Trophoblast cell (in vitro differentiated cells and primary cell): Measurements from ENCODE around the gene ZG16. TPM values are rescaled to one million over a fixed set of nuclear protein-coding genes. Genes with fewer than 3 reads are reported as not detected.
"Not testable (repeated sequence)": the region's sequence is repeated elsewhere in the genome, so short reads cannot be mapped to it uniquely, and the experiment has no call there.

ENCODE experiments used
- DNase-seq, 2 donors: peaks; one replicate each; pipeline ENCODE4 v3.0.0-alpha.2; 2016
- H2AFZ ChIP-seq: 2 replicates; pipeline ENCODE4 v1.6.1; 2013; ENCODE audit warnings: low read length, moderate library complexity, mild to moderate bottlenecking; ENCODE audit not compliant: insufficient read depth, poor library complexity
- H2AK5ac ChIP-seq: 2 replicates; pipeline ENCODE4 v1.6.1; 2013; ENCODE audit warnings: mild to moderate bottlenecking, low read length
- H2BK120ac ChIP-seq: 2 replicates; pipeline ENCODE4 v1.6.1; 2013; ENCODE audit warnings: low read length, mild to moderate bottlenecking, moderate library complexity; ENCODE audit not compliant: insufficient read depth, poor library complexity
- H2BK12ac ChIP-seq: 2 replicates; pipeline ENCODE4 v1.6.1; 2013; ENCODE audit warnings: mild to moderate bottlenecking, low read length, moderate library complexity
- H2BK5ac ChIP-seq: 2 replicates; pipeline ENCODE4 v1.6.1; 2013; ENCODE audit warnings: low read length, low read depth, moderate library complexity, mild to moderate bottlenecking; ENCODE audit not compliant: poor library complexity
- H3K14ac ChIP-seq: 2 replicates; pipeline ENCODE4 v1.6.1; 2013; ENCODE audit warnings: mild to moderate bottlenecking, low read length
- H3K18ac ChIP-seq: 2 replicates; pipeline ENCODE4 v1.6.1; 2013; ENCODE audit warnings: mild to moderate bottlenecking, low read length
- H3K23ac ChIP-seq: 2 replicates; pipeline ENCODE4 v1.6.1; 2013; ENCODE audit warnings: low read length
- H3K27ac ChIP-seq: 2 replicates; pipeline ENCODE4 v1.5.1; 2013; ENCODE audit warnings: low read depth, mild to moderate bottlenecking, inconsistent platforms, low read length, moderate library complexity
- H3K27me3 ChIP-seq: 2 replicates; pipeline ENCODE4 v1.6.1; 2013; ENCODE audit warnings: inconsistent platforms, mild to moderate bottlenecking, low read length, moderate library complexity; ENCODE audit not compliant: insufficient read depth
- H3K36me3 ChIP-seq, 2 experiments: 1 replicate in 1 of 2; 2 replicates in 1 of 2; pipeline ENCODE4 v1.6.1; 2013; ENCODE audit warnings: low read length in 2 of 2, mild to moderate bottlenecking in 2 of 2, moderate library complexity in 1 of 2; ENCODE audit not compliant: insufficient read depth in 2 of 2, control insufficient read depth in 1 of 2
- H3K4ac ChIP-seq: 2 replicates; pipeline ENCODE4 v1.6.1; 2013; ENCODE audit warnings: low read depth, mild to moderate bottlenecking, low read length, moderate library complexity
- H3K4me1 ChIP-seq, 2 experiments: 1 replicate in 1 of 2; 2 replicates in 1 of 2; pipeline ENCODE4 v1.6.1; 2013; ENCODE audit warnings: low read length in 2 of 2, mild to moderate bottlenecking in 2 of 2, moderate library complexity in 1 of 2; ENCODE audit not compliant: insufficient read depth in 2 of 2, control insufficient read depth in 1 of 2
- H3K4me2 ChIP-seq: 2 replicates; pipeline ENCODE4 v1.6.1; 2013; ENCODE audit warnings: inconsistent platforms, mild to moderate bottlenecking, low read length, moderate library complexity
- H3K4me3 ChIP-seq: 2 replicates; pipeline ENCODE4 v1.5.1; 2013; ENCODE audit warnings: mild to moderate bottlenecking, low read depth, low read length, inconsistent platforms
- H3K79me1 ChIP-seq: one replicate; pipeline ENCODE4 v1.6.1; 2013; ENCODE audit warnings: low read length
- H3K79me2 ChIP-seq: 2 replicates; pipeline ENCODE4 v1.6.1; 2013; ENCODE audit warnings: low read length, mild to moderate bottlenecking; ENCODE audit not compliant: control insufficient read depth, insufficient read depth, poor library complexity
- H3K9ac ChIP-seq: 2 replicates; pipeline ENCODE4 v1.6.1; 2013; ENCODE audit warnings: mild to moderate bottlenecking, low read length
- H3K9me3 ChIP-seq: 2 replicates; pipeline ENCODE4 v1.6.1; 2013; ENCODE audit warnings: low read depth, mild to moderate bottlenecking, control low read depth, inconsistent platforms, low read length; ENCODE audit not compliant: insufficient read depth
- H4K12ac ChIP-seq: 2 replicates; pipeline ENCODE4 v1.6.1; 2013; ENCODE audit warnings: low read depth, mild to moderate bottlenecking, low read length, moderate library complexity
- H4K8ac ChIP-seq: 2 replicates; pipeline ENCODE4 v1.6.1; 2013; ENCODE audit warnings: low read depth, mild to moderate bottlenecking, low read length, moderate library complexity
- H4K91ac ChIP-seq: one replicate; pipeline ENCODE4 v1.6.1; 2013; ENCODE audit warnings: low read depth, mild to moderate bottlenecking, low read length, moderate library complexity
- WGBS: extraction: QIAGEN DNeasy Blood & Tissue Kit; methylation state at CpG from one replicate; pipeline ENCODE4 v1.1.7; 2013; ENCODE audit warnings: missing lambda C conversion rate; ENCODE audit not compliant: insufficient read length, insufficient coverage; ENCODE audit errors: extremely low coverage; 5-methylcytosine and 5-hydroxymethylcytosine counted together
- polyA plus RNA-seq: library from polyadenylated mRNA; stranded (reverse); fragments of 200-250 nt; gene quantifications from 2 replicates; pipeline ENCODE4 v1.2.3, GENCODE V29; 2013

The ZG16 gene, protein sequence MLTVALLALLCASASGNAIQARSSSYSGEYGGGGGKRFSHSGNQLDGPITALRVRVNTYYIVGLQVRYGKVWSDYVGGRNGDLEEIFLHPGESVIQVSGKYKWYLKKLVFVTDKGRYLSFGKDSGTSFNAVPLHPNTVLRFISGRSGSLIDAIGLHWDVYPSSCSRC
- polyA plus RNA-seq: 0.01 and 0.05 TPM in 2 replicates

DNA sequence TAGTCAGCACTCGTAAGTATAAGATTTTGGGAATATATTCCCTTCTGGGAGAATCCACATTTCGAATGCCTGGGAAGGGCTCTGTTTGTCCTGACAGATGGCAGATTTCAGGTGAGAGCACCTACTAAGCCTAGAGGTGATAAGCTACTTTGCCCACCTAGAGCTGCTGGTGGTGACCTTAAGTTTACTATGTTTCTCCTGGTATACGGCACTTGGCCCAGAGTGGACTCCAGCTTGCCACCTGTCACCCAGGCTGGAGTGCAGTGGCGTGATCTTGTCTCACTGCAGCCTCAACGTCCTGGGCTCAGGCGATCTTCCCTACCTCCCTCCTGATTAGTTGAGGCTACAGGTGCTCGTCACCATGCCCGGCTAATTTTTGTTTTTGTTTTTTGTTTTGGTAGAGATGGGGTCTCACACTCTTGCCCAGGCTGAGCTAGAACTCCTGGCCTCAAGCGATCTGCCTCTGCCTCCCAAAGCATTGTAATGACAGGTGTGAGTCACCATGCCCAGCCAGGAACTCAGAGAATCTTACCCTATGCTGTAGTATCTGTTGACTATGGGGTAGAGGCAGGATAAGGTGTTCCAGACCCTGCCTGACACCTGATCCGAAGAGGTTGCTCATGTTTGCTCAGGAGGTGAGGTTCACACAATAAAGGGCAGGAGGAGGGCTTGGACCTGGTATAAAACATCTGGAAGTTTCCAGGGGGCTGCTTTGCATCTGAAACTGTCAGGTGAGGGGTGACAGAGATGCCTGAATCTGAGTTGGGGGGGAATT, at the start of gene ZG16:
Gene ZG16 (plus strand): TSS at position 681 of the 775 bp plus-strand sequence. CDS start 1,011 bp downstream, outside the sequence.
- peak within 1 kb of the TSS; percentile 10 for H2BK5ac ChIP-seq
- peak within 1 kb of the TSS; percentile 52 for H2BK120ac ChIP-seq
- no peak within 1 kb of the TSS for H3K9ac ChIP-seq
- peaks cover 28 to 35% of the 10 kb centered on the region in 2 experiments for H3K4me1 ChIP-seq
- H4K8ac ChIP-seq: peak within 1 kb of the TSS; percentile 13
- DNase-seq: no peak
- peaks cover 5% of the 10 kb centered on the region for H3K9me3 ChIP-seq
- WGBS: no CpG with 5 or more reads among the region's 10 CpGs
- H4K12ac ChIP-seq: no peak within 1 kb of the TSS
- H3K4ac ChIP-seq: peak within 1 kb of the TSS; percentile 57
- H3K14ac ChIP-seq: peak within 1 kb of the TSS; percentile 19
- H2AFZ ChIP-seq: no peak within 1 kb of the TSS
- H3K79me1 ChIP-seq: peaks cover 26% of the 10 kb centered on the region
- peak within 1 kb of the TSS; percentile 47 for H2BK12ac ChIP-seq
- peak within 1 kb of the TSS; percentile 62 for H3K27ac ChIP-seq
- no peaks in the 10 kb centered on the region for H3K27me3 ChIP-seq
- H3K4me2 ChIP-seq: no peak within 1 kb of the TSS
- H3K36me3 ChIP-seq: no peaks in the 10 kb centered on the region
- H3K79me2 ChIP-seq: no peaks in the 10 kb centered on the region
- peak within 1 kb of the TSS; percentile 80 for H4K91ac ChIP-seq
- peak within 1 kb of the TSS; percentile 71 for H2AK5ac ChIP-seq
- H3K4me3 ChIP-seq: no peak within 1 kb of the TSS
- peak within 1 kb of the TSS; percentile 13 for H3K18ac ChIP-seq
- no peak within 1 kb of the TSS for H3K23ac ChIP-seq

DNA sequence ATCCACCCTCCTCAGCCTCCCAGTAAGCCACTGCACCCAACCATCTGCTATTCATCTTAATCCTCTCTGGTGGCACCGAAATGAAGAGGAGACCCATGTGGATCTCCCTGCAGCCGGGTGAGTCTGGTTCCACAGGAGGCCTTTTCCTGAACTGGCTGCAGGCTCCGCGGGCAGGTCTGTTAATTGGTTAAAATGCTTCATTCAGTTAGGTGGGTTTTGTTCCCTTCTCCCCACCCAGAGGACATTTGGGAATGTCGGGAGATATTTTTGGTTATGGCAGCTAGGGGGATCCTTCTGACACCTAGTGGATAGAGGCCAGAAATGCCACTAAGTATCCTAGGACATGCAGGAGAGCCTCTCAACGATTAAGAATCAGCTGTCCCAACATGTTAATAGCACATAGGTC, 48.9 kb upstream of the ZG16 start:
- no peaks in the 10 kb centered on the region for H3K36me3 ChIP-seq
- no peak overlapping the region for H2BK5ac ChIP-seq
- no peak overlapping the region for H3K4me2 ChIP-seq
- H3K18ac ChIP-seq: no peak overlapping the region
- no peak overlapping the region for H3K23ac ChIP-seq
- no peak overlapping the region for H2BK120ac ChIP-seq
- H4K12ac ChIP-seq: no peak overlapping the region
- no peak overlapping the region for H3K27ac ChIP-seq
- DNase-seq: peak; percentile 19 to 61
- H3K4me1 ChIP-seq: no peaks in the 10 kb centered on the region
- H4K8ac ChIP-seq: peak overlapping the region; percentile 17
- no peaks in the 10 kb centered on the region for H3K79me1 ChIP-seq
- WGBS: no CpG with 5 or more reads among the region's 6 CpGs
- no peak overlapping the region for H3K4me3 ChIP-seq
- H3K4ac ChIP-seq: no peak overlapping the region
- no peak overlapping the region for H2AFZ ChIP-seq
- H3K79me2 ChIP-seq: no peaks in the 10 kb centered on the region
- no peak overlapping the region for H4K91ac ChIP-seq
- H3K9me3 ChIP-seq: no peaks in the 10 kb centered on the region
- peak overlapping the region; percentile 11 for H2BK12ac ChIP-seq
- H3K9ac ChIP-seq: no peak overlapping the region
- H3K27me3 ChIP-seq: no peaks in the 10 kb centered on the region
- H3K14ac ChIP-seq: no peak overlapping the region
- no peak overlapping the region for H2AK5ac ChIP-seq

DNA sequence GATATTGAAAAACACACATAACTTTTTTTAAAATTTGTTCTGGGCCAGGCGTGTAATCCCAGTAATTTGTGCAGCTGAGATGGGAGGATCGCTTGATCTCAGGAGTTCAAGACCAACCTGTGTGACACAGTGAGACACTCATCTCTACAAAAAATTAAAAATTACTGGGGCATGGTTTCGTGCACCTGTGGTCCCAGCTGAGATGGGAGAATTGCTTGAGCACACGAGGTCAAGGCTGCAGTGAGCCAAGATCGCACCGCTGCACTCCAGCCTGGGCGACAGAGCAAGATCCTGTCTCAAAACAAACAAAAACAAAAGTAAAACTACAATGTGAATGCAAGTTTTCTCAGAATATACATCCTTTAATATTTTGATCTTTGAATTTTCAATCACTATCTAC, 47.4 kb upstream of the ZG16 start:
- Histone ChIP-seq H4K8ac (no peak overlapping the region), H2BK120ac (no peak overlapping the region)

GRCh38 chr16:29731768-29732601, 46.1 kb upstream of the ZG16 start:
- WGBS: no CpG with 5 or more reads among the region's 13 CpGs
- not testable (repeated sequence) for H3K36me3 ChIP-seq, H2AFZ ChIP-seq, H3K23ac ChIP-seq, H3K27me3 ChIP-seq, H3K4me3 ChIP-seq, H4K91ac ChIP-seq, H3K18ac ChIP-seq, H3K4me2 ChIP-seq, H3K14ac ChIP-seq, H4K8ac ChIP-seq, H3K9me3 ChIP-seq, H3K4ac ChIP-seq, H3K79me2 ChIP-seq, H3K27ac ChIP-seq, H2BK120ac ChIP-seq, H3K4me1 ChIP-seq, H2BK5ac ChIP-seq, DNase-seq, H4K12ac ChIP-seq, H3K79me1 ChIP-seq, H3K9ac ChIP-seq, H2BK12ac ChIP-seq, H2AK5ac ChIP-seq

More for the DNA sequence above, 47.4 kb upstream of the ZG16 start:
- no peaks in the 10 kb centered on the region for H3K79me2 ChIP-seq
- H3K23ac ChIP-seq: no peak overlapping the region
- no peaks in the 10 kb centered on the region for H3K9me3 ChIP-seq
- H3K4me1 ChIP-seq: no peaks in the 10 kb centered on the region
- no peak overlapping the region for H3K14ac ChIP-seq
- no peak for DNase-seq
- H3K4me3 ChIP-seq: no peak overlapping the region
- H3K4me2 ChIP-seq: no peak overlapping the region
- H4K12ac ChIP-seq: no peak overlapping the region
- no peak overlapping the region for H3K18ac ChIP-seq
- H3K4ac ChIP-seq: no peak overlapping the region
- no peak overlapping the region for H2AK5ac ChIP-seq
- no CpG with 5 or more reads among the region's 7 CpGs for WGBS
- no peak overlapping the region for H3K9ac ChIP-seq
- no peaks in the 10 kb centered on the region for H3K27me3 ChIP-seq
- no peak overlapping the region for H2AFZ ChIP-seq
- H4K91ac ChIP-seq: no peak overlapping the region
- no peaks in the 10 kb centered on the region for H3K79me1 ChIP-seq
- H2BK5ac ChIP-seq: no peak overlapping the region
- no peaks in the 10 kb centered on the region for H3K36me3 ChIP-seq
- H3K27ac ChIP-seq: no peak overlapping the region
- no peak overlapping the region for H2BK12ac ChIP-seq
